ENCODE measurements around the gene ZFP36. TPM values are rescaled to one million over a fixed set of nuclear protein-coding genes. Genes with fewer than 3 reads are reported as not detected.

ZFP36 gene, protein sequence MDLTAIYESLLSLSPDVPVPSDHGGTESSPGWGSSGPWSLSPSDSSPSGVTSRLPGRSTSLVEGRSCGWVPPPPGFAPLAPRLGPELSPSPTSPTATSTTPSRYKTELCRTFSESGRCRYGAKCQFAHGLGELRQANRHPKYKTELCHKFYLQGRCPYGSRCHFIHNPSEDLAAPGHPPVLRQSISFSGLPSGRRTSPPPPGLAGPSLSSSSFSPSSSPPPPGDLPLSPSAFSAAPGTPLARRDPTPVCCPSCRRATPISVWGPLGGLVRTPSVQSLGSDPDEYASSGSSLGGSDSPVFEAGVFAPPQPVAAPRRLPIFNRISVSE
- 10 to 100 TPM; 74.6 to 80.3 TPM for total RNA-seq

DNA sequence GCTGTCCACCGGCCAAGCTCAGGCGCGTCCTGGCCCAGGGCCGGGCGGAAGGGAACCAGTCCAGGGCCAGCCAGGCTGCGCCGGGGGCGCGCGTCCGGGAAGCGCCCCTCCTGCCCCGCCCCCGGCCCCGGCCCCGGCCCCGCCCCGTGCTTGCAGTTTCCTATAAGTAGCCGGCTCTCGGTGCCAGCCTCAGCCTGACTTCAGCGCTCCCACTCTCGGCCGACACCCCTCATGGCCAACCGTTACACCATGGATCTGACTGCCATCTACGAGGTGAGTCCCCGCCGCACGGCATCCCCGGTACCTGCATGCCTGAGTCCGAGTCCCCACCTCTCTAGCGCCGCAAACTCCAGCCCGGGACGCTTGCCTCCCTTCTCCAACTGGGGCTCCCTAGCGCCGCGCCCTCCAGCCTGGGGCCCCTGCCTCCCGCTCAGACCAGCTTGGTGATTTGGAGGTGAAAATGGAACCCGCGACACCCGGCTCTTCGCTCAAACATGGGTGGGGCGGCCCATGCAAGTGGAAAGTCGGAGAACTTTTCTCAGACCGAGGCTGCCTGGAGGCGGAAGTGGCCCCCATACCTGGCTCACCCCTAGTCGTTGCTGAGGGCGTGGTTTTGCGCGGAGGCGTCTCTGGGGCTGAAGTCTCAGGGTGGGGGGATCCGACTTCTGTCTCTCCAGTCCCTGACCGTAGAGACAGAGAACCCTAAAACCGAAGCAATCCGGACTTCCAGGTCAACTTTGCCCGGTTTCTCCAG lies at the start of gene ZFP36:
Gene ZFP36, plus strand, starts transcription at position 192 of the 754 bp plus-strand sequence. Its CDS starts 58 bp downstream, at position 250.
- peaks cover 28% of the 10 kb centered on the region for H3K36me3 Mint-ChIP-seq (ENCODE audit: low read depth)
- peaks cover 49% of the 10 kb centered on the region for H3K4me1 Mint-ChIP-seq (ENCODE audit: low read depth)
- ChIA-PET CTCF (interaction anchor here (0.9 to 3.9 kb wide), 3 partner anchors 9 to 15 kb away, joined by 3 to 32 read pairs (median 5); partner anchors contain the start of genes MED29 and PAF1), POLR2A (interaction anchor here (1.1 to 4.5 kb wide), 8 partner anchors 9 to 73 kb away, joined by 3 to 50 read pairs (median 6); partner anchors contain the start of genes GMFG, MED29, PAF1 and RPS16)
- DNase-seq (peak; percentile 91), ATAC-seq (peak; percentile 40)
- no peaks in the 10 kb centered on the region for H3K27me3 Mint-ChIP-seq
- H3K4me3 Mint-ChIP-seq = peak within 1 kb of the TSS; percentile 79
- intact Hi-C loops (cut with micrococcal nuclease) = no loop called here
- peak within 1 kb of the TSS; percentile 93 for H3K27ac Mint-ChIP-seq
- H3K9me3 Mint-ChIP-seq = no peaks in the 10 kb centered on the region
- TF ChIP-seq, protein P1, sequence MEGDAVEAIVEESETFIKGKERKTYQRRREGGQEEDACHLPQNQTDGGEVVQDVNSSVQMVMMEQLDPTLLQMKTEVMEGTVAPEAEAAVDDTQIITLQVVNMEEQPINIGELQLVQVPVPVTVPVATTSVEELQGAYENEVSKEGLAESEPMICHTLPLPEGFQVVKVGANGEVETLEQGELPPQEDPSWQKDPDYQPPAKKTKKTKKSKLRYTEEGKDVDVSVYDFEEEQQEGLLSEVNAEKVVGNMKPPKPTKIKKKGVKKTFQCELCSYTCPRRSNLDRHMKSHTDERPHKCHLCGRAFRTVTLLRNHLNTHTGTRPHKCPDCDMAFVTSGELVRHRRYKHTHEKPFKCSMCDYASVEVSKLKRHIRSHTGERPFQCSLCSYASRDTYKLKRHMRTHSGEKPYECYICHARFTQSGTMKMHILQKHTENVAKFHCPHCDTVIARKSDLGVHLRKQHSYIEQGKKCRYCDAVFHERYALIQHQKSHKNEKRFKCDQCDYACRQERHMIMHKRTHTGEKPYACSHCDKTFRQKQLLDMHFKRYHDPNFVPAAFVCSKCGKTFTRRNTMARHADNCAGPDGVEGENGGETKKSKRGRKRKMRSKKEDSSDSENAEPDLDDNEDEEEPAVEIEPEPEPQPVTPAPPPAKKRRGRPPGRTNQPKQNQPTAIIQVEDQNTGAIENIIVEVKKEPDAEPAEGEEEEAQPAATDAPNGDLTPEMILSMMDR (IDR thresholded peaks at IDR 0.05) = no peak

DNA sequence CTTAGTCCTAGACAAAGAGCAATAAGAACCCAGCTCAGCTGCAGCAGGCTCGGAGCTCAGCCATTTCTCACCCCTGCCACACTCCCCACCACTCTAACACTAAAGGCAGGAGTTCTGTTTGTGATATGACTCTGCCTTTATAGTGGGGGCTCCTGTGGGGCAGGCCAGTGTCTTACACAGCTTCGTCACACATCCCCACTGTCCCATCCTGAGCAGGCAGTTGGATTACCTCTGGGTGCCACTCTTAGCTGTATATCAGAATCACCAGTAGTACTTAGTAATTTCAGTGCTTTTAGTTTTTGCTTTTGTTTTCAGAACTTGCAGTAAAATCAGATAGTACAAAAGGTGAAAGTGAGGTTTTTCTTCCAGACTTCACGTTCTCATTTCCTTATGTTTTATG lies 47.6 kb upstream of the ZFP36 start:
- ChIA-PET POLR2A (no interaction called here), CTCF (interaction anchor here (1.5 kb wide), 1 partner anchor 17 kb away, joined by 4 read pairs; the partner anchor contains the start of gene SAMD4B)
- DNase-seq (no peak), ATAC-seq (no peak)
- H3K4me3 Mint-ChIP-seq = no peak overlapping the region
- intact Hi-C loops (cut with micrococcal nuclease) = no loop called here
- TF ChIP-seq, protein P1 (IDR thresholded peaks at IDR 0.05) = no peak
- H3K9me3 Mint-ChIP-seq = no peaks in the 10 kb centered on the region
- H3K27ac Mint-ChIP-seq = no peak overlapping the region
- H3K4me1 Mint-ChIP-seq (ENCODE audit: low read depth) = peaks cover 6% of the 10 kb centered on the region
- H3K36me3 Mint-ChIP-seq (ENCODE audit: low read depth) = peaks cover 40% of the 10 kb centered on the region
- H3K27me3 Mint-ChIP-seq = no peaks in the 10 kb centered on the region

DNA sequence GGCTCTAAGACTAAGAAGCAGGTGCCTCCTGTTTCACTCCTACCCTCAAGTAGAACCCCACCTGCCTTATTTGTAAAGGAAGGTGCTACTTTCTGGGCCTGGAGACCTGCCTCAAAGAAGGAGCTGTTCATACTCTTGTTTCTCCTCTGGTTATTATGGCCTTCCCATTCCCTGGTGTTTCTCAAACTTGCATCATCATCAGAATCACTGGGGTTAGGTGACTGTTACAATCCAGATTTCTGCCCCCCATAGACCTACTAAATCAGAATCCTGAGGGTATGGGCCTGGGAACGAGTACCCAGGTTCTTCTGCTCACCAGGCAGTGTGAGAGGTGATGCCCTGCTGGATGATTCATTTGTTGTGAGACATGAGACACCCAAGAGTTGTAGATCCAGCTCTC lies 46.0 kb upstream of the ZFP36 start:
- Mint-ChIP-seq H3K27ac (no peak overlapping the region), H3K36me3 (ENCODE audit: low read depth) (peaks cover 38% of the 10 kb centered on the region), H3K27me3 (no peaks in the 10 kb centered on the region), H3K4me1 (ENCODE audit: low read depth) (peaks cover 6% of the 10 kb centered on the region), H3K9me3 (no peaks in the 10 kb centered on the region), H3K4me3 (no peak overlapping the region)
- DNase-seq (no peak), ATAC-seq (no peak)
- TF ChIP-seq, protein P1 (IDR thresholded peaks at IDR 0.05) = no peak
- POLR2A ChIA-PET = interaction anchor here (1.1 kb wide), 1 partner anchor 18 kb away, joined by 3 read pairs; the partner anchor contains the start of gene SAMD4B
- CTCF ChIA-PET = no interaction called here
- intact Hi-C loops (cut with micrococcal nuclease) = no loop called here

DNA sequence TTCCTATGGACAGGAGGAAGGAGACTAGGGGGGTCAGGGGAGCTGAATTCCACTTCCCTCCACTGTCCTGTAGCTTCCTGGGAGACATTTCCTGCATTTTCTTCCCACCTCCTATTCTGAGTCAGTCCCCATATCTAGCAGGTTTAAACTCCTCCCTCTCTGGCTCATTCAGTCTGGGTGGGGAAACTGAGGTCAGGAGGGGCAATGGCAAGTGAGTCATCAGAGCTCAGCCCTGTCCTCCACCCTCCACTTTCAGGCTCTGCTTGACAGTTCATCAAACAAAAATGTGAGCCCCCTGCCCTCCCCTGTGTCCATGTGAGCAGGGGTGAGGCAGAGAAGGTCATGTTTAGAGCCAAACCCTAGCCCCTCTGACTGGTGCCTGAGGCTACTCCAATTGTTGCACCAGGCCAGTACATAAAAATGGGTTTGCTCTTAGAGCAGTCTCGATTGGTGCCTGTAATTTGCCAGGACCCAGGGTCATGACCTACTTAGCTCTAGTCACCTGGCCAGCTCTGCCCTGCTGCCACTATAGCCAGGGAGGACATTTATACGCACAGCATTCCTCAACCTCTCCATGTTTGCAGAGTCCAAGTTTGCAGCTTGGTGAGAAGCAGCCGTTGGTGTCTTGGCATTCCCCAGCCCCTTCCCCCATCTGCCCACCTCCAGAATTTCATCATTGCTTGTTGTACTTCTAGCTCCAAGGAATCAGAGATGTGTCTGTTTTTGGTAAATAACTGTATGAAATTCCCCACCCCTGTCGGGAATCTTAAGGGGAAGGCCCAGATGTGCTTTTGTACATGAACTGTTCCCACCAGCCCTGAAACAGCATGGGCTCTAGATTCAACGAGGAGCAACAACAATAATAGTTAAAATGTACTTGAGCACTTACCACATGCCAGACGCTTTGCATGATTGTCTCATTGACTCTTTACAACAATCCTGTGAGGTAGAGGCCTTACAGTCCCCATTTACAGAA lies 43.7 kb upstream of the ZFP36 start:
- no peaks in the 10 kb centered on the region for H3K9me3 Mint-ChIP-seq
- H3K36me3 Mint-ChIP-seq (ENCODE audit: low read depth) = peaks cover 23% of the 10 kb centered on the region
- no peak for DNase-seq
- ATAC-seq = no peak
- TF ChIP-seq, protein P1 (IDR thresholded peaks at IDR 0.05) = no peak
- H3K4me1 Mint-ChIP-seq (ENCODE audit: low read depth) = no peaks in the 10 kb centered on the region
- CTCF ChIA-PET = interaction anchor here (0.8 kb wide), 1 partner anchor 36 kb away, joined by 3 read pairs; no protein-coding TSS in a partner anchor
- no peaks in the 10 kb centered on the region for H3K27me3 Mint-ChIP-seq
- intact Hi-C loops (cut with micrococcal nuclease) = no loop called here
- no peak overlapping the region for H3K27ac Mint-ChIP-seq
- no peak overlapping the region for H3K4me3 Mint-ChIP-seq
- POLR2A ChIA-PET = interaction anchor here (0.6 to 1.6 kb wide), 4 partner anchors 11 to 49 kb away, joined by 3 to 4 read pairs (median 3); partner anchors contain the start of genes MED29, PAF1 and PLEKHG2

Measured in activated CD8-positive, alpha-beta T cell treated with anti-CD3 and anti-CD28 coated beads for 36 hours (primary cell).